Ovary (tissue), 9 donors: Measurements from ENCODE around the gene SCAMP4. TPM values are rescaled to one million over a fixed set of nuclear protein-coding genes. Genes with fewer than 3 reads are reported as not detected.
A peak's percentile ranks its signal among the peaks of the same experiment; 100 is the strongest.

Experiments
- DNase-seq, 5 donors: peaks; one replicate each; pipeline ENCODE4 v3.0.0-alpha.2; 2019 to 2020
- H3K27ac ChIP-seq, 2 donors: fragments of 200-600 bp; one replicate each; pipeline versions ENCODE4 v1.5.1 to v1.8.0; 2019 to 2022
- H3K27me3 ChIP-seq: fragments of 200-600 bp; one replicate; pipeline ENCODE4 v1.8.0; 2022
- H3K36me3 ChIP-seq: fragments of 200-600 bp; sonication (generic); one replicate; pipeline ENCODE4 v1.5.1; 2019
- H3K4me1 ChIP-seq: one replicate; pipeline ENCODE4 v1.8.1; 2013; ENCODE audit warnings: mild to moderate bottlenecking, moderate library complexity; ENCODE audit not compliant: insufficient read depth
- H3K4me3 ChIP-seq: fragments of 200-600 bp; sonication (generic); one replicate; pipeline ENCODE4 v1.5.1; 2017
- H3K9me3 ChIP-seq, 2 donors: fragments of 200-600 bp in 1 of 2; sonication (generic) in 1 of 2; one replicate each; pipeline versions ENCODE4 v1.5.1 to v1.8.1; 2013 to 2019; ENCODE audit warnings: mild to moderate bottlenecking in 1 of 2, moderate library complexity in 1 of 2
- CTCF ChIP-seq, 3 donors: fragments of 450-650 bp in 2 of 3; fragments of 200-600 bp in 1 of 3; IDR thresholded peaks; one replicate each; pipeline versions ENCODE4 v1.5.1 to v1.8.0; 2016 to 2022; ENCODE audit warnings: antibody characterized with exemption in 3 of 3, mild to moderate bottlenecking in 1 of 3
- EP300 ChIP-seq: sonication (generic); formaldehyde crosslinking; IDR thresholded peaks from one replicate; pipeline ENCODE4 v1.6.1; 2017; ENCODE audit warnings: antibody characterized with exemption
- POLR2A ChIP-seq: fragments of 450-650 bp; IDR thresholded peaks from one replicate; pipeline ENCODE4 v1.6.1; 2017; ENCODE audit warnings: antibody characterized with exemption, mild to moderate bottlenecking, moderate library complexity
- WGBS, 3 donors: extraction: QIAGEN DNeasy Blood & Tissue Kit in 1 of 3; methylation state at CpG; one replicate each; pipeline versions ENCODE4 v1.1.5 to v1.1.7; 2013 to 2017; 5-methylcytosine and 5-hydroxymethylcytosine counted together
- intact Hi-C, 4 donors: fragments of 100-400 bp; cut with DNase I; formaldehyde crosslinking; loops; one replicate each; pipeline versions ENCODE4 v1.11.0 to v1.15.1; 2022 to 2023
- polyA plus RNA-seq, 2 donors: library from polyadenylated mRNA; stranded (reverse); fragments of 200-250 nt in 1 of 2; fragments of 350-450 nt in 1 of 2; fragmentation: Illumina TruSeq in 1 of 2; extraction: RNeasy Lipid Tissue Mini Kit (QIAGEN cat#74804) in 1 of 2; gene quantifications; one replicate each; pipeline ENCODE4 v1.2.3, GENCODE V29; 2013 to 2014
- total RNA-seq, 7 donors: library from RNA; depleted of rRNA in 2 of 7; stranded (reverse); fragments of >200 nt in 2 of 7; fragmentation: NEBNext Ultra II Directional in 3 of 7; extraction: Animal tissue kit (Norgen Biotek cat#: 25700) in 3 of 7; gene quantifications; one replicate each; pipeline versions ENCODE4 v1.1.0 to v1.2.4, GENCODE V29; 2016 to 2023
- donor health status: DM: no; HTN: no; CAD: no; lungs with moderate emphysema.
- donor health status: DM: no; HTN: no; CAD: no.
- donor health status: Bipolar disorder and iron deficiency.
- donor health status: DM: yes; HTN: yes; CAD: no.
- donor health status: DM: no; HTN: no; CAD: no.
- donor health status: DM: yes; HTN: yes; CAD: no.

SCAMP4 gene
- total and polyA plus RNA-seq, 9 donors: 11.7 to 87.0 (median 56.5) TPM

- peak overlapping the region; percentile 79 for H3K4me3 ChIP-seq
- intact Hi-C loops: no loop called here
- H3K9me3 ChIP-seq: no peaks in the 10 kb centered on the region
- peak overlapping the region; percentile 41 to 61 for H3K27ac ChIP-seq
- H3K27me3 ChIP-seq: no peaks in the 10 kb centered on the region
- WGBS, 3 donors: 1% methylated on average over 65 to 109 of the region's 109 CpGs
- H3K4me1 ChIP-seq: peaks cover 18% of the 10 kb centered on the region
- TF ChIP-seq CTCF (IDR thresholded peaks at IDR 0.05) (no peak), POLR2A (no peak), EP300 (no peak)
- peak in 4 of 5 donors; percentile 68 to 79 (median 73) for DNase-seq
- no peaks in the 10 kb centered on the region for H3K36me3 ChIP-seq
Measured at GRCh38 chr19:1862424-1863327, 42.5 kb upstream of the SCAMP4 start.

- Histone ChIP-seq H3K4me3 (peak within 1 kb of the TSS; percentile 79), H3K36me3 (no peaks in the 10 kb centered on the region), H3K27me3 (no peaks in the 10 kb centered on the region), H3K9me3 (no peaks in the 10 kb centered on the region), H3K4me1 (peaks cover 17% of the 10 kb centered on the region), H3K27ac (peak within 1 kb of the TSS; percentile 50 to 87)
- intact Hi-C loops: no loop called here
- WGBS, 3 donors: 0 to 3% (median 0%) methylated on average over 18 to 55 of the region's 63 CpGs
- DNase-seq: no peak
- no peak for TF ChIP-seq EP300
- TF ChIP-seq POLR2A: peak; percentile 63
Measured at GRCh38 chr19:1863328-1863637, 41.9 kb upstream of the SCAMP4 start, which contains the start of gene KLF16. Gene KLF16 (minus strand): TSS chr19:1863579. CDS start chr19:1863497, 82 bp downstream.

- Histone ChIP-seq H3K9me3 (no peaks in the 10 kb centered on the region), H3K4me1 (peaks cover 17% of the 10 kb centered on the region), H3K4me3 (peak overlapping the region; percentile 79), H3K36me3 (no peaks in the 10 kb centered on the region), H3K27ac (peak overlapping the region; percentile 50 to 87), H3K27me3 (no peaks in the 10 kb centered on the region)
- intact Hi-C loops: no loop called here
- peak; percentile 87 to 94 (median 93) for DNase-seq
- 0 to 1% (median 1%) methylated on average over 16 to 115 of the region's 115 CpGs for WGBS, 3 donors
- no peak for TF ChIP-seq EP300
- TF ChIP-seq POLR2A: peak; percentile 13
- no peak for TF ChIP-seq CTCF (IDR thresholded peaks at IDR 0.05)
Measured at GRCh38 chr19:1863638-1864479, 41.3 kb upstream of the SCAMP4 start.

GRCh38 chr19:1864480-1865171 lies 40.6 kb upstream of the SCAMP4 start:
- intact Hi-C loops: loop anchor here in 1 of 4 donors (5.0 kb wide), 1 partner anchor 43 kb away; the partner anchor contains the start of genes ADAT3 and SCAMP4
- Histone ChIP-seq H3K4me3 (peak overlapping the region; percentile 79), H3K36me3 (no peaks in the 10 kb centered on the region), H3K9me3 (no peaks in the 10 kb centered on the region), H3K27ac (peak overlapping the region; percentile 18 to 87), H3K4me1 (peaks cover 14% of the 10 kb centered on the region), H3K27me3 (no peaks in the 10 kb centered on the region)
- peak; percentile 49 to 79 (median 77) for TF ChIP-seq CTCF (IDR thresholded peaks at IDR 0.05)
- TF ChIP-seq POLR2A: peak; percentile 17
- no peak for TF ChIP-seq EP300
- peak; percentile 70 to 85 (median 81) for DNase-seq
- WGBS, 3 donors: 4 to 15% (median 5%) methylated on average over 20 to 52 of the region's 52 CpGs
